ENCODE results near the gene CPA4.

CPA4 gene

DNA sequence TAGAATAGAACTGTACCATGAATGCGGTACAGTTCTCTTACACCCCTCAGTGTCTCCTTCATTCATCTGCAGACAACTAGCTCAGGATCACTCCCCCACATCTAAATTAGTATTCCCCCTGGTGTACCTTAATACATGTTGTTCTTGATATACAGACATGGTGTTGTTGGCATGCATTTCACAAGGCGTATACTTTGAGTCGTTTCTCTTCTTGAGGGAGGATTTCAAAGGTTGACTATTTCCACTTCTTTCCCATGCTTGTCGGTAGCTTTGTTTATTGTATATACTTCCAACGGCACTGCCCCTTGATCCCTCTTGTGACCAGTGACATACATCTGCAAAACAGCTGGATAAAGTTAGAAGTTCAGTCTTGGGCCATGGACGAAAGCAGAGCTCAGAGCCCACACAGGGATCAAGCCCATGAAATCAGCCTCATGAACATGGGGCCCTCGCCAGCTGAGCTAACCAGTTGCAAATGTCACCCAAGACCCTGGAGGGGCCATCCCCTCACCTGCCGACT, 8.6 kb downstream of the CPA4 start:
- no peak for DNase-seq (ENCODE audit: low read depth)

- DNase-seq (ENCODE audit: low read depth) = no peak
These were observed 9.7 kb downstream of the CPA4 start for GRCh38 chr7:130302649-130303048.

DNA sequence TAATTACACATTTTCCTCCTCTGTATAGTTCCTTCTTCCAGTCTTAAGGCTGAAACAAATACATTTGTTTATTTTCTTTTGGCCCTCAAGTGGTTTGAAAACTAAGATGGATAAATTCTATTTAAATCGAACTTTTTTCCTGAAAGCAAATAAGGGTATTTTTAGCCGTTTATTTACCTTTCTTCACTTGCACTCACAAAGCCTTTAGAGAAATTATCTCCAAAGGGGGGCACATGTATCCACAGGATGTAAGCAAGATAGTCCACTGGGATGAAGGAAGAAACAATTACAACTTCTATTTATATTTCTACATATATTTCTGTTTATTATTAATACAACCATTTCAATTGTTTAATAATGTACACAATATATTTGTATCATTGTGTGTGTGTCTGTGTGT, 10.2 kb downstream of the CPA4 start:
- DNase-seq (ENCODE audit: low read depth) = no peak

DNA sequence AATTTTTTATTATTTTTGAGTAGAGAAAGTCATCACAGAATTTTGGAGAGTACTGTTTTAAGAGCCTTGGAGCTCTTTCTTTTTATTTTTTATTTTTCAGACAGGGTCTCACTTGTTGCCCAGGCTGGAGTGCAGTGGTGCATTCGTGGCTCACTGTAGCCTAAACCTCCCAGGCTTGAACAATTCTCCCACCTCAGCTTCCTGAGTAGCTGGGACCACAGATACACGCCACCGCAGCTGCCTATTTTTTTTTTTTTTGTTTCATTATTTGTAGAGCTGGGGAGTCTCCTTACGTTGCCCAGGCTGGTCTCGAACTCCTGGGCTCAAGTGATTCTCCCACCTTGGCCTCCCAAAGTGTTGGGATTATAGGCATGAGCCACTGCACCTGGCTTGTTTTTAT, 10.6 kb downstream of the CPA4 start:
- no peak for DNase-seq (ENCODE audit: low read depth)

DNA sequence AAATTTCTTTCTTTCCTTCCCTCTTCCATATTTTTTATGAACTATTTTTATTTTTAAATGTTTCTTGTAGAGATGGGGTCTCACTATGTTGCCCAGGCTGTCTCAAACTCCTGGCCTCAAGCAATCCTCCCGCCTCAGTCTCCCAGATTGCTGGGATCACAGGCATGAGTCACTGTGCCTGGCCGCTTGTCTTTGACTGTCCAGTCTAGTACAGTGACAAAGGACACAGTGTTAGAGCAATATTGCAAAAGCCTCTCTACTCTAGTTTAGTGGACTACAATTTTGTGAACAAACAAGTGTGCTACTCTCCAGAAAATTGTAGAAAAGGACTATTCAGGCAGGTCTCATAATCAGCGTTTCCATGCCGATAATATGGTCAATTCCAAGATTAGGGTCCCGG, 11.0 kb downstream of the CPA4 start:
- no peak for DNase-seq (ENCODE audit: low read depth)

- no peak for DNase-seq (ENCODE audit: low read depth)
These were observed 11.9 kb downstream of the CPA4 start for GRCh38 chr7:130304878-130305277.

- DNase-seq (ENCODE audit: low read depth) = no peak
These were observed 12.6 kb downstream of the CPA4 start for GRCh38 chr7:130305433-130306042.

DNA sequence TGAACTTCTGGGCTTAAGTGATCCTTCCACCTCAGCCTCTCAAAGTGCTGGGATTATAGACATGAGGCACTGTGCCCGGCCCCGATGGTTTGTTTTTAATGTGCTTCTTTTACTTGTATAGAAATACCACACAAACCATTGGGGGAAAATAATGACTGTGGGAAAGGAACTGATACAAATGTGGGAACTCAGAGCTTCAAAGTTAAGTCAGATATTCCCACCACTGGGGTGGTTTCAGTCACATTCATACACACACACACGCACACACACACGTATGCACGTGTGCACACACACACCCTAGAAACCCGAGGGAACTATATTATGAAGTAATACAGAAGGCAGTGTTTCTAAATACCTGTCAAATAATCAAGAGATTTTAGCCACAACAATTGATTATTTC, 17.0 kb downstream of the CPA4 start:
- no peak for DNase-seq (ENCODE audit: low read depth)

DNA sequence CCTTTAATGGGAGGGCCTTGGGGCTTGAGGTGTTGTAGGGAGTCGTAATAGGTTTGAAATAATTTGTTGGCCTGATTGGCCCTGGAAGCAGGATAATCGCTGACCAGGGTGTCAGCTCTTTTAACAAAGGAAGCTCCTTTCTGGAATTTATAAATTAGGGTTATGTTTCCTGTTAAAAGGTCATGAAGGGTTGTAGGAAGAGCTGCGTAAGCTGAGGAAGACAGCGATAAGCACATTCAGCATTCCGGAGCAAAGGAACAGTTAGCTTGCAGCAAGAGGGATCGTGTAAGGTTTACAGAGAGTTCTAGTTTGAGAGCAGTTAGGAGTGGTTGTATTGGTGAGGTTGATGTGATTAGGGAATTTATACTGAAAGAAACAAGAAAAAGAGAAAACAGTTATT, 21.3 kb downstream of the CPA4 start:
- no peak for DNase-seq (ENCODE audit: low read depth)

GRCh38 chr7:130319541-130319940, 26.6 kb downstream of the CPA4 start:
- DNase-seq (ENCODE audit: low read depth) = no peak

GRCh38 chr7:130321542-130322229, 28.7 kb downstream of the CPA4 start:
- DNase-seq (ENCODE audit: low read depth) = peak; percentile 80

DNA sequence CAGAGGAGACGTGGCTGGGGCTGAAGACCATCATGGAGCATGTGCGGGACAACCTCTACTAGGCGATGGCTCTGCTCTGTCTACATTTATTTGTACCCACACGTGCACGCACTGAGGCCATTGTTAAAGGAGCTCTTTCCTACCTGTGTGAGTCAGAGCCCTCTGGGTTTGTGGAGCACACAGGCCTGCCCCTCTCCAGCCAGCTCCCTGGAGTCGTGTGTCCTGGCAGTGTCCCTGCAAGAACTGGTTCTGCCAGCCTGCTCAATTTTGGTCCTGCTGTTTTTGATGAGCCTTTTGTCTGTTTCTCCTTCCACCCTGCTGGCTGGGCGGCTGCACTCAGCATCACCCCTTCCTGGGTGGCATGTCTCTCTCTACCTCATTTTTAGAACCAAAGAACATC, 29.7 kb downstream of the CPA4 start:
- DNase-seq (ENCODE audit: low read depth) = no peak

DNA sequence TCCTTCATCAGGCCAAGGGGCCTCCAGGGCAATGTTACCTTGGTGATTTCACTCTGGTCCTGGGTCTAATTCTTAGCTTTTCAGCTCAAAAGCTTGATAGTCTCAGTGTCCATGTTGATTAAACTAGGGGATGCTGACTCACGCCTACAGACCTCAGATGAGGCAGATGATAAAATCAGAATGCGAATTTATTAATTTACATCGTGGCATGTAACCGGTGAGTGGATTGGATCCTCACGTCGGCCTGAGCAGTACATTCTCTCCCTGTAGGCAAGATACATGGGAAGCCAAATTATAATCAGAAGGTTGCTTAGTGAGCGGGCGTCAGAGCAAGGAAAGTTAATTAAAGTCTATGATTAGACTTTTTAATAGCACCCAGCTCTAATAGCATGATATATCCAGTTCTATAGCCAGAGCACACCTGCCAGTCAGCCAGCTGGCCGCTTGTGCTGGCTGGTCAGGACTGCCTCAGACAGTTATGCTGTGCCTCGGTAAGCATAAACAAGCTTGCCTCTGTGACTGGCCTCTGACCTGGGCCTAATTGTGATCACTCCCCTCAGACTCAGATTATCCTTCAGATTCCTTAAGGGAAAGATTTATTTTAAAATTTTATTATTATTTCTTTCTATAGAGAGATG, 31.5 kb downstream of the CPA4 start:
- DNase-seq (ENCODE audit: low read depth) = peak; percentile 39

DNA sequence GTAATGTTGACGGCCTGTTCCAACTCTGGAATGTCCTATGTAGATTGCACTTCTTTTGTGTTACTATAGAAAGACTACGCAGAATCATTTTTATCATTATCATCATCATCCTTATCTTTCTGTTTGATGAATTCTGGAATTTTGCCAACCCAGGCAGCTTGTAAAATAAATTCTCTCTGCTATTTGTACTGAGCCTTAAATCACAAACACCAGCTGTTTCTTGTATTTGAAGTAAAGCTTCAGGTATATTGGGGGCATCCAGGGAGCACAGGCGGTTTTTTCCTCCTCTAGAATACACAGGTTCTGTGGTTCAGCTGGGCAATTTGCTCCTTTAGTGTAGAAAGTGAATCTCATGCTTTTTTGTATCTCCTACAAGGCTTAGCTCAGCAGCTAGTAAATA, 36.7 kb downstream of the CPA4 start:
- no peak for DNase-seq (ENCODE audit: low read depth)

GRCh38 chr7:130332259-130333053, 39.5 kb downstream of the CPA4 start:
- no peak for DNase-seq (ENCODE audit: low read depth)

GRCh38 chr7:130333832-130334231, 40.9 kb downstream of the CPA4 start:
- DNase-seq (ENCODE audit: low read depth) = no peak

DNA sequence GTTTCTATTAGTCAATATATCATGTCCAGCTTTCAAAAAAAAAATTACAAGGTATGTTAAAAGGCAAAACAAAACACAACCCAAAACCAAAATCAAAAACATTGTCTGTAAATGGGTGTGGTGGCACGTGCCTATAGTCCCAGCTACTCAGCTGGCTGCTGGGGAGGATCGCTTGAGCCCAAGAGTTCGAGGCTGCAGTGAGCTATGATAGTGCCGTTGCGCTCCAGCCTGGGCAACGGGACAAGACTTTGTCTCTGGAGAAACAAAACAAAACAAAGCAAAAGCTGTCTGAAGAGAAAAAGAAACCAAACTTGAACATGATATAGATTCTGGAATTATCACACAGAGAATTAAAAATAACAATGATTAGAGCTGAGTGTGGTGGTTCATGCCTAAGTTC, 41.3 kb downstream of the CPA4 start:
- DNase-seq (ENCODE audit: low read depth) = no peak

GRCh38 chr7:130337410-130337971, 44.5 kb downstream of the CPA4 start:
- DNase-seq (ENCODE audit: low read depth) = no peak

DNA sequence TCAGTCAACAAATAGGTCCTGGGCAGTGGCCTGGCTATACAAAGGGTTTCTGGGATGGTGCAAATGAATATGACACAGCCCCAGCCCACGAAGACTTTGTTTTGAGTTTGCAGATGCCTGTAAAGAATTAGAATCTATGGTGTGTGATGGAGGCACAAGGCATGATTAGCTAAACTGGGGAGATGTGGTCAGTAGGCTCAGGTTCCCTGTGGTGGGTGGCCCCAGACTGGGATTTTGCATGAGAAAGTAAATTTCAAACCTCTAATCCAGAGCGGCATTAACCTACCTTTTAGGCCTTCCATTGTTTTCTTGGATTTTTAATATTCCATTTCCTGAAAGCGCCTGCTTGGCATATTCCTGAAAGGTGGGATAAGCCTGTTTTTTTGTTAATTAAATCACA, 45.3 kb downstream of the CPA4 start:
- DNase-seq (ENCODE audit: low read depth) = no peak

DNA sequence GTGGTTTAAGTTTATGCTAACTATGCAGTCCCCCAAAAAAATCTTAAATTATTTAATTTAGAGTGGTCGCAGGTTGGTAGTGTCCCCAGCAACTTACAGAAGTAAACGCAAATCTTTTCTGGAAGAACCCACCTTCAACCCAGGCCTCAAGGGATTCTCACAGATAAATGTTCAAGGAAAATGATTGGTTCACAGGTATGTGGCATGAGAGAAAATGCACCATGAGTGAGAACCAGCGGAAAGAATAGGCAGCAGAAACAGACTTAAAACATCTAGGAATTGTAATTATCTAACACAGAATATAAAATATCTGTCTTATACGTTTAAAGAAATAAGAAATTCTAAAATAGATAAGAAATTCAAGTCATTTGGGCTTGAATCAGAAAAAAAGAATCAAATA, 48.9 kb downstream of the CPA4 start:
- DNase-seq (ENCODE audit: low read depth) = no peak

DNA sequence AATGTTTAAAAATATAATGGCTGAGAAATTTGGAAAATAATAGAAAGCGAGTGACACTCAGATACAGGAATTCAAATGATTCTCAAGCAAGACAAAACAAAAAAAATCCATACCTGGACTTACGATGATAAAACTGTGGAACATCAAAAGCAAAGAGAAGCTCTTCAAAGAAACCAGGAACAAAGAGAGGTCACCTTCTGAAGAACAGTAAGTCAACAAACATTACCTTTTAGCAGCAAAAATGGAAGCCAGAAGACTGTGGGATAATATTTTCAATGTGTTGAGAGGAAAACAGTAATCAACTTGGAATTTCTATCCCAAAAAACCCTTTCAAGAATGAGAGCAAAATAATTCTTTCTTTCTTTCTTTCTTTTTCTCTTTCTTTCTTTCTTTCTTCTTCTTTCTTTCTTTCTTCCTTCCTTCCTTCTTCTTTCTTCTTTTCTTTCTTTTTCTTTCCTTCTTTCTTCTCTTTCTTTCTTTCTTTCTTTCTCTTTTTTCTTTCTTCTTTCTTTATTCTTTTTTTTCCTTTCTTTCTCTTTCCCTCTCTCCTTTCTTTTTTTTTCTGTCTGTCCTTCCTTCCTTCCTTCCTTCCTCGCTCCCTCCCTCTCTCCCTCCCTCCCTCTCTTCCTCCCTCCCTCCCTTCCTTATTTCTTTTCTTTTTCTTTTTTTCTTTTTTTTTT, 49.9 kb downstream of the CPA4 start:
- DNase-seq (ENCODE audit: low read depth) = no peak

Data from EH (cell line).